A673 (cell line): Measurements from ENCODE around the gene FANCL. TPM values are rescaled to one million over a fixed set of nuclear protein-coding genes. Genes with fewer than 3 reads are reported as not detected.
"Not testable (repeated sequence)": the region's sequence is repeated elsewhere in the genome, so short reads cannot be mapped to it uniquely, and the experiment has no call there.

Experiments
- BruUV-seq: library from RNA; stranded (reverse); fragments of 400-500 nt; replicated peaks from 2 replicates; lab custom pipeline; 2021; lab: Mats Ljungman, UMichigan
- CTCF ChIA-PET: fragments of 300-600 bp; sonication (Branson Sonifier 250); formaldehyde crosslinking; loops from one replicate; lab custom pipeline; 2022; ENCODE audit warnings: antibody characterized with exemption; lab: Charles Lee
- POLR2A ChIA-PET: fragments of 300-600 bp; sonication (Branson Sonifier 250); formaldehyde crosslinking; loops from one replicate; lab custom pipeline; 2022; ENCODE audit warnings: antibody characterized with exemption; ENCODE audit not compliant: low non-redundant PET; lab: Charles Lee
- DNase-seq: peaks from one replicate; pipeline ENCODE4 v3.0.0-alpha.2; 2015; ENCODE audit warnings: low spot score
- H3K27ac ChIP-seq: fragments of 200-600 bp; sonication (generic); 2 replicates; pipeline ENCODE4 v1.5.1; 2016; ENCODE audit warnings: mixed run types, low read depth, mild to moderate bottlenecking, mixed read lengths, antibody characterized with exemption, low read length; ENCODE audit not compliant: poor library complexity, severe bottlenecking
- H3K27me3 ChIP-seq: fragments of 200-600 bp; sonication (generic); replicated peaks from 2 replicates; pipeline ENCODE4 v1.6.1; 2017; ENCODE audit warnings: mixed run types, low read depth, mild to moderate bottlenecking, mixed read lengths, antibody characterized with exemption, low read length; ENCODE audit not compliant: insufficient read depth, poor library complexity
- H3K36me3 ChIP-seq: fragments of 200-600 bp; sonication (generic); 2 replicates; pipeline ENCODE4 v1.6.1; 2016; ENCODE audit warnings: mixed run types, mild to moderate bottlenecking, mixed read lengths, antibody characterized with exemption, low read length; ENCODE audit not compliant: insufficient read depth, poor library complexity, severe bottlenecking
- H3K4me1 ChIP-seq: fragments of 200-600 bp; sonication (generic); 2 replicates; pipeline ENCODE4 v1.6.1; 2017; ENCODE audit warnings: mixed run types, mild to moderate bottlenecking, mixed read lengths, antibody characterized with exemption, low read length; ENCODE audit not compliant: insufficient read depth, poor library complexity, severe bottlenecking
- H3K4me3 ChIP-seq: fragments of 200-600 bp; sonication (generic); 2 replicates; pipeline ENCODE4 v1.5.1; 2016; ENCODE audit warnings: low read depth, mixed run types, mild to moderate bottlenecking, mixed read lengths, low read length; ENCODE audit not compliant: poor library complexity, severe bottlenecking
- H3K9me3 ChIP-seq: fragments of 200-600 bp; sonication (generic); 2 replicates; pipeline ENCODE4 v1.6.1; 2016; ENCODE audit warnings: mixed run types, low read depth, mild to moderate bottlenecking, mixed read lengths, antibody characterized with exemption, low read length; ENCODE audit not compliant: poor library complexity, severe bottlenecking
- CTCF ChIP-seq: fragments of 300-800, 200-600 bp; sonication (generic); conservative IDR thresholded peaks from 2 replicates; pipeline ENCODE4 v1.5.1; 2017; ENCODE audit warnings: low read depth, mild to moderate bottlenecking, antibody characterized with exemption, low read length, moderate library complexity, mixed read lengths
- EZH2 ChIP-seq: fragments of 200-600 bp; sonication (generic); IDR thresholded peaks from 2 replicates; pipeline ENCODE4 v1.6.1; 2017; ENCODE audit warnings: borderline replicate concordance, low read depth, mild to moderate bottlenecking, mixed read lengths, antibody characterized with exemption, low read length; ENCODE audit not compliant: poor library complexity, severe bottlenecking
- intact Hi-C: fragments of 100-400 bp; cut with micrococcal nuclease; formaldehyde crosslinking; loops from one replicate; pipeline ENCODE4 v1.10.0; 2022; ENCODE audit not compliant: unreplicated experiment
- total RNA-seq: library from RNA; stranded (reverse); gene quantifications from 2 replicates; pipeline ENCODE4 v1.2.3, GENCODE V29; 2021

Gene FANCL
- total RNA-seq, 1 experiment from 2014 or later: 34.7 TPM

DNA sequence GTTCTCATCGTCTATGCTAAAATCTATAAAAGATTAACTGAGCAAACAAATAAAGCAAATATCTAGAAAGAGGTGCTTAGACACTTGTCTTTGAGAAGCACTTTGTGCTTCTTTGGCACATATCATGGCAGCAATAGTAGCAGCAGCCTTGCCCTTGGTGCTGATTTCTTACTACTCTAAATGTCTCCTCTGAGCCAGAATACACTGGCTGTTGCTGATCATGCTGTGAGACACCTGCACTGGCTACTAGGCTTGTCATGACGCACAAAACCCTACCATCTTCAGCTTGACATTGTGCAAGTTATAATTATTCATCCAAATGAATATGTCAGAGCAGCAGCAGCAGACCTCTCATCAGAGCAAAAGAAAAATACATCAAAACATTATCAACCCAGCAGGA, 46.7 kb downstream of the FANCL start:
- BruUV-seq: no TSS peak
- Histone ChIP-seq H3K36me3 (peaks cover 4% of the 10 kb centered on the region), H3K4me3 (no peak overlapping the region), H3K9me3 (no peaks in the 10 kb centered on the region), H3K27me3 (no peaks in the 10 kb centered on the region), H3K27ac (no peak overlapping the region), H3K4me1 (no peaks in the 10 kb centered on the region)
- POLR2A ChIA-PET: no interaction called here
- CTCF ChIA-PET: no interaction called here
- no peak for DNase-seq
- TF ChIP-seq CTCF (no peak), EZH2 (no peak)
- intact Hi-C loops: no loop called here

DNA sequence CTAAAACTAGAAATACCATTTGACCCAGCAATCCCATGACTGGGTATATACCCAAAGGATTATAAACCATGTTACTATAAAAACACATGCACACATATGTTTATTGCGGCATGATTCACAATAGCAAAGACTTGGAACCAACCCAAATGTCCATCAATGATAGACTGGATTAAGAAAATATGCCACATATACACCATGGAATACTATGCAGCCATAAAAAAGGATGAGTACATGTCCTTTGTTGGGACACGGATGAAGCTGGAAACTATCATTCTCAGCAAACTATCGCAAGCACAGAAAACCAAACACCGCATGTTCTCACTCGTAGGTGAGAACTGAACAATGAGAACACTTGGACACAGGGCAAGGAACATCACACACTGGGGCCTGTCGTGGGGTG, 54.1 kb downstream of the FANCL start:
- H3K4me3 ChIP-seq, H3K27ac ChIP-seq, H3K4me1 ChIP-seq, CTCF ChIA-PET, BruUV-seq, H3K36me3 ChIP-seq, POLR2A ChIA-PET, H3K27me3 ChIP-seq, intact Hi-C loops, H3K9me3 ChIP-seq, DNase-seq: not testable (repeated sequence)

- intact Hi-C loops: no loop called here
- POLR2A ChIA-PET: no interaction called here
- no peak overlapping the region for H3K27ac ChIP-seq
- H3K4me3 ChIP-seq: no peak overlapping the region
- no peak for TF ChIP-seq CTCF
- TF ChIP-seq EZH2: no peak
- H3K36me3 ChIP-seq: peaks cover 7% of the 10 kb centered on the region
- CTCF ChIA-PET: no interaction called here
- DNase-seq: no peak
- no peaks in the 10 kb centered on the region for H3K4me1 ChIP-seq
- H3K27me3 ChIP-seq: no peaks in the 10 kb centered on the region
- no peaks in the 10 kb centered on the region for H3K9me3 ChIP-seq
- BruUV-seq: no TSS peak
Observed at GRCh38 chr2:58186501-58186900, 54.6 kb downstream of the FANCL start.

- BruUV-seq: no TSS peak
- ChIA-PET POLR2A (no interaction called here), CTCF (no interaction called here)
- Histone ChIP-seq H3K4me1 (no peaks in the 10 kb centered on the region), H3K36me3 (no peaks in the 10 kb centered on the region), H3K27ac (no peak overlapping the region), H3K27me3 (no peaks in the 10 kb centered on the region), H3K4me3 (no peak overlapping the region), H3K9me3 (no peaks in the 10 kb centered on the region)
- DNase-seq: no peak
- TF ChIP-seq EZH2 (no peak), CTCF (no peak)
- intact Hi-C loops: no loop called here
Observed at GRCh38 chr2:58182527-58182926, 58.6 kb downstream of the FANCL start.
